Endothelial cell of umbilical vein (primary cell): ENCODE measurements around the gene METRNL. TPM values are rescaled to one million over a fixed set of nuclear protein-coding genes. Genes with fewer than 3 reads are reported as not detected.

ENCODE experiments used
- BruUV-seq: library from RNA; stranded (reverse); fragments of 400-500 nt; replicated peaks from 2 replicates; lab custom pipeline; 2021; lab: Mats Ljungman, UMichigan
- CTCF ChIA-PET: fragments of 300-600, 350-600 bp; sonication (Branson Sonifier 250); formaldehyde crosslinking; loops from one replicate; lab custom pipeline; 2021; ENCODE audit warnings: antibody characterized with exemption, inconsistent platforms; lab: Charles Lee
- POLR2A ChIA-PET: fragments of 300-600, 350-600 bp; sonication (Branson Sonifier 250); formaldehyde crosslinking; loops from one replicate; lab custom pipeline; 2021; ENCODE audit warnings: antibody characterized with exemption, inconsistent platforms; lab: Charles Lee
- DNase-seq: peaks from one replicate; pipeline ENCODE4 v3.0.0-alpha.2; 2011; ENCODE audit warnings: low read depth, low spot score
- FAIRE-seq: peaks from 2 replicates; lab custom pipeline; 2011; peaks lifted over from hg19 to GRCh38; lab: Jason Lieb, UNC
- H2AFZ ChIP-seq: 2 replicates; pipeline ENCODE4 v1.6.0; 2012; ENCODE audit warnings: low read depth, low read length, control low read depth, inconsistent platforms
- H3K27ac ChIP-seq: 2 replicates; pipeline ENCODE4 v1.5.1; 2011; ENCODE audit warnings: low read depth, mild to moderate bottlenecking, control low read depth, low read length, moderate library complexity; ENCODE audit not compliant: insufficient read depth
- H3K27me3 ChIP-seq, 2 experiments: 2 replicates each; pipeline versions ENCODE4 v1.6.0 to v1.6.1; 2011; ENCODE audit warnings: low read length in 2 of 2, mixed read lengths in 1 of 2; ENCODE audit not compliant: control insufficient read depth in 2 of 2, insufficient read depth in 2 of 2
- H3K36me3 ChIP-seq, 2 experiments: 2 replicates in 1 of 2; 3 replicates in 1 of 2; pipeline ENCODE4 v1.5.1; 2011; ENCODE audit warnings: low read length in 2 of 2, mild to moderate bottlenecking in 1 of 2, moderate library complexity in 1 of 2; ENCODE audit not compliant: control insufficient read depth in 2 of 2, insufficient read depth in 2 of 2; ENCODE audit errors: extremely low read depth in 1 of 2
- H3K4me1 ChIP-seq: 3 replicates; pipeline ENCODE4 v1.5.1; 2011; ENCODE audit warnings: mild to moderate bottlenecking, low read length; ENCODE audit not compliant: control insufficient read depth, insufficient read depth; ENCODE audit errors: extremely low read depth
- H3K4me2 ChIP-seq: 2 replicates; pipeline ENCODE4 v1.6.1; 2011; ENCODE audit warnings: low read length, control low read depth, mixed read lengths; ENCODE audit not compliant: insufficient read depth
- H3K4me3 ChIP-seq, 3 experiments: fragments of 200-600 bp in 1 of 3; sonication (generic), shearing (Covaris generic) in 1 of 3; replicated peaks in 1 of 3; 2 replicates each; pipeline ENCODE4 v1.5.1; 2011 to 2016; ENCODE audit warnings: control low read depth in 3 of 3, low read length in 3 of 3, mild to moderate bottlenecking in 2 of 3, inconsistent platforms in 1 of 3, low read depth in 1 of 3, moderate library complexity in 1 of 3; ENCODE audit not compliant: insufficient read depth in 1 of 3
- H3K79me2 ChIP-seq: 2 replicates; pipeline ENCODE4 v1.6.0; 2012; ENCODE audit warnings: low read length, inconsistent platforms; ENCODE audit not compliant: control insufficient read depth, insufficient read depth
- H3K9ac ChIP-seq: replicated peaks from 2 replicates; pipeline ENCODE3; 2011; ENCODE audit warnings: low read length, control low read depth; ENCODE audit not compliant: insufficient read depth; ENCODE audit errors: extremely low read depth
- H3K9me1 ChIP-seq: replicated peaks from 3 replicates; pipeline ENCODE4 v1.6.0; 2011; ENCODE audit warnings: mild to moderate bottlenecking, low read length; ENCODE audit not compliant: control insufficient read depth, insufficient read depth; ENCODE audit errors: extremely low read depth
- H3K9me3 ChIP-seq: replicated peaks from 2 replicates; pipeline ENCODE4 v1.5.1; 2012; ENCODE audit warnings: low read length, inconsistent platforms; ENCODE audit not compliant: control insufficient read depth, insufficient read depth
- H4K20me1 ChIP-seq: replicated peaks from 2 replicates; pipeline ENCODE3; 2011; ENCODE audit warnings: mild to moderate bottlenecking, low read length; ENCODE audit not compliant: control insufficient read depth, insufficient read depth; ENCODE audit errors: extremely low read depth
- CTCF ChIP-seq, 2 donors: IDR thresholded peaks; 1 replicate in 1 of 2; 2 replicates in 1 of 2; pipeline ENCODE4 v1.5.1; 2011; ENCODE audit warnings: low read length in 2 of 2, mild to moderate bottlenecking in 2 of 2, moderate library complexity in 2 of 2, control low read depth in 1 of 2, inconsistent platforms in 1 of 2, low read depth in 1 of 2; ENCODE audit not compliant: insufficient read depth in 1 of 2; ENCODE audit errors: extremely low read depth in 1 of 2
- EZH2 ChIP-seq: IDR thresholded peaks from 2 replicates; pipeline ENCODE4 v1.6.1; 2012; ENCODE audit warnings: borderline replicate concordance, low read depth, mild to moderate bottlenecking, moderate library complexity, low read length, inconsistent platforms; ENCODE audit not compliant: severe bottlenecking
- FOS ChIP-seq: IDR thresholded peaks from 2 replicates; pipeline ENCODE4 v1.6.1; 2011; ENCODE audit warnings: mild to moderate bottlenecking, low read length, moderate library complexity, borderline replicate concordance; ENCODE audit not compliant: insufficient read depth
- GATA2 ChIP-seq: IDR thresholded peaks from 2 replicates; pipeline ENCODE4 v1.7.0; 2011; ENCODE audit warnings: low read depth, mild to moderate bottlenecking, moderate library complexity, mixed read lengths, low read length; ENCODE audit not compliant: insufficient read length, insufficient read depth
- JUN ChIP-seq: IDR thresholded peaks from 2 replicates; pipeline ENCODE4 v1.6.1; 2011; ENCODE audit warnings: borderline replicate concordance, low read depth; ENCODE audit not compliant: insufficient read length, insufficient read depth
- MAX ChIP-seq: IDR thresholded peaks from 2 replicates; pipeline ENCODE4 v1.6.1; 2011; ENCODE audit not compliant: insufficient read depth, insufficient read length
- MYC ChIP-seq: IDR thresholded peaks from one replicate; pipeline ENCODE4 v1.6.1; 2011; ENCODE audit warnings: mild to moderate bottlenecking, low read depth, low read length
- POLR2A ChIP-seq: IDR thresholded peaks from 2 replicates; pipeline ENCODE4 v1.6.1; 2012; ENCODE audit warnings: low read depth, mild to moderate bottlenecking, control low read depth, low read length
- POLR2AphosphoS5 ChIP-seq: IDR thresholded peaks from 2 replicates; pipeline ENCODE4 v1.6.1; 2012; ENCODE audit warnings: low read depth, mild to moderate bottlenecking, control low read depth, low read length, moderate library complexity; ENCODE audit not compliant: insufficient read depth
- dilution Hi-C: fragments of 300-500 bp; cut with MboI; formaldehyde crosslinking; loops from one replicate; pipeline ENCODE4 v1.15.0; 2019; ENCODE audit warnings: low sequenced_read_pairs; ENCODE audit not compliant: extremely low pct_ligation_motif_present
- intact Hi-C: fragments of 100-400 bp; cut with micrococcal nuclease; formaldehyde crosslinking; loops from one replicate; pipeline ENCODE4 v1.10.0; 2022
- polyA plus RNA-seq, 4 experiments: library from polyadenylated mRNA; depleted of rRNA in 3 of 4; stranded (reverse) in 3 of 4; unstranded in 1 of 4; fragments of >200 nt; gene quantifications; 2 replicates each; pipeline versions ENCODE4 v1.2.1 to v1.2.3, GENCODE V29; 2011 to 2012; ENCODE audit warnings: missing spikeins in 1 of 4
- total RNA-seq: library from RNA; stranded (reverse); gene quantifications from 2 replicates; pipeline ENCODE4 v1.2.3, GENCODE V29; 2021

The METRNL gene
- total and polyA plus RNA-seq, 2 donors (not counting 3 experiments of a cell fraction or from before 2014, with no cell fraction given) = 29.5 to 54.4 TPM

GRCh38 chr17:83096401-83097224, 17.2 kb downstream of the METRNL start:
- H3K4me2 ChIP-seq = no peak overlapping the region
- TF ChIP-seq POLR2A (no peak), GATA2 (no peak)
- dilution Hi-C loops = no loop called here
- no peak overlapping the region for H3K9ac ChIP-seq
- no peak for FAIRE-seq
- H3K36me3 ChIP-seq = peaks cover 6 to 26% of the 10 kb centered on the region in 2 experiments
- no peaks in the 10 kb centered on the region for H3K9me1 ChIP-seq
- no peak for DNase-seq
- no peaks in the 10 kb centered on the region for H4K20me1 ChIP-seq
- no peak overlapping the region for H3K4me3 ChIP-seq
- no peak overlapping the region for H2AFZ ChIP-seq
- H3K4me1 ChIP-seq = peaks cover 5% of the 10 kb centered on the region
- ChIA-PET CTCF (no interaction called here), POLR2A (interaction anchor here (0.6 to 0.7 kb wide), 2 partner anchors 16 to 603 kb away, joined by 3 to 4 read pairs; no protein-coding TSS in a partner anchor)
- no peaks in the 10 kb centered on the region for H3K9me3 ChIP-seq
- H3K79me2 ChIP-seq = no peaks in the 10 kb centered on the region
- intact Hi-C loops = no loop called here
- H3K27me3 ChIP-seq = no peaks in the 10 kb centered on the region
- BruUV-seq = no TSS peak
- no peak overlapping the region for H3K27ac ChIP-seq

- Histone ChIP-seq H3K9ac (no peak overlapping the region), H3K27ac (no peak overlapping the region), H3K4me3 (no peak overlapping the region), H3K36me3 (peaks cover 6 to 26% of the 10 kb centered on the region in 2 experiments), H3K4me2 (no peak overlapping the region), H3K9me1 (no peaks in the 10 kb centered on the region), H3K27me3 (no peaks in the 10 kb centered on the region), H3K4me1 (peaks cover 5% of the 10 kb centered on the region), H3K79me2 (no peaks in the 10 kb centered on the region), H2AFZ (no peak overlapping the region), H3K9me3 (no peaks in the 10 kb centered on the region), H4K20me1 (no peaks in the 10 kb centered on the region)
- TF ChIP-seq MAX (no peak), JUN (no peak), GATA2 (no peak), CTCF (IDR thresholded peaks at IDR 0.05; ENCODE audit: extremely low read depth in 1 of 2, insufficient read depth in 1 of 2, low read depth in 1 of 2, low read length in 2 of 2) (no peak), POLR2A (no peak), EZH2 (no peak), POLR2AphosphoS5 (no peak), FOS (no peak), MYC (no peak)
- no peak for DNase-seq
- dilution Hi-C loops = no loop called here
- no peak for FAIRE-seq
- intact Hi-C loops = no loop called here
- ChIA-PET POLR2A (no interaction called here), CTCF (interaction anchor here (1.5 kb wide), 1 partner anchor 12 kb away, joined by 3 read pairs; no protein-coding TSS in a partner anchor)
- no TSS peak for BruUV-seq
Observed at GRCh38 chr17:83097831-83098230, 18.4 kb downstream of the METRNL start.
